ENCODE measurements around the gene GPR22. TPM values are rescaled to one million over a fixed set of nuclear protein-coding genes. Genes with fewer than 3 reads are reported as not detected.

Gene GPR22
- total RNA-seq, 4 donors from 2014 or later = 0.14 TPM; not detected in 3

DNA sequence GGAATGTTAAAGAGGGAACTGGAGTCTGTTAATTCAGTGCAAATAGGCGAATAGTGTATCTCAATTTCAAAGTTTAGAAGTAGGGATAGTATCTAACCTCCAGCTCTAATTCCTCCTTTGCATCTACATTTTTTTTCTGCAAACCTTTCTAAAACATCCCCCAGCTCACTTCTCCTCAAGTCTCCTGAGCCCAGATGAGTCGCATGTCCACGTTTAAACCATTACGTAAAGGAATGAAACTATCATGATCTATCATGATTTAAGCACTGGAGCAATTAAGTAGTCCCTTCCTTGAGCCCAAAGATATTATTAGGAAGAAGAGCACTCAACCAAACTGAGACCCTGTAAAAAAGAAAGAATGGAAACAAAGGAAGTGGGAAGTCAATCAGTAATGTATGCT lies 29.9 kb downstream of the GPR22 start:
- in situ Hi-C loops (cut with MboI; ENCODE audit: low pct_ligation_motif_present in 1 of 4, low pct_unique_long_range_greater_than_20kb in 1 of 4, low sequenced_read_pairs in 3 of 4) = no loop called here
- WGBS, 2 donors (ENCODE audit: low coverage in 1 of 2) = 89 to 95% methylated on average over 4 of the region's 4 CpGs
- H3K27ac ChIP-seq = no peak overlapping the region
- no peaks in the 10 kb centered on the region for H3K9me3 ChIP-seq
- intact Hi-C loops (cut with DNase I; ENCODE audit: low total_unique reads) = no loop called here
- H3K36me3 ChIP-seq = no peaks in the 10 kb centered on the region
- DNase-seq = no peak
- H3K27me3 ChIP-seq = no peaks in the 10 kb centered on the region
- no peak overlapping the region for H3K4me3 ChIP-seq
- TF ChIP-seq EP300 (IDR thresholded peaks at IDR 0.05; ENCODE audit: low read depth) (no peak), POLR2AphosphoS5 (IDR thresholded peaks at IDR 0.05) (no peak), POLR2A (IDR thresholded peaks at IDR 0.05) (no peak)
- TF ChIP-seq, protein P1, sequence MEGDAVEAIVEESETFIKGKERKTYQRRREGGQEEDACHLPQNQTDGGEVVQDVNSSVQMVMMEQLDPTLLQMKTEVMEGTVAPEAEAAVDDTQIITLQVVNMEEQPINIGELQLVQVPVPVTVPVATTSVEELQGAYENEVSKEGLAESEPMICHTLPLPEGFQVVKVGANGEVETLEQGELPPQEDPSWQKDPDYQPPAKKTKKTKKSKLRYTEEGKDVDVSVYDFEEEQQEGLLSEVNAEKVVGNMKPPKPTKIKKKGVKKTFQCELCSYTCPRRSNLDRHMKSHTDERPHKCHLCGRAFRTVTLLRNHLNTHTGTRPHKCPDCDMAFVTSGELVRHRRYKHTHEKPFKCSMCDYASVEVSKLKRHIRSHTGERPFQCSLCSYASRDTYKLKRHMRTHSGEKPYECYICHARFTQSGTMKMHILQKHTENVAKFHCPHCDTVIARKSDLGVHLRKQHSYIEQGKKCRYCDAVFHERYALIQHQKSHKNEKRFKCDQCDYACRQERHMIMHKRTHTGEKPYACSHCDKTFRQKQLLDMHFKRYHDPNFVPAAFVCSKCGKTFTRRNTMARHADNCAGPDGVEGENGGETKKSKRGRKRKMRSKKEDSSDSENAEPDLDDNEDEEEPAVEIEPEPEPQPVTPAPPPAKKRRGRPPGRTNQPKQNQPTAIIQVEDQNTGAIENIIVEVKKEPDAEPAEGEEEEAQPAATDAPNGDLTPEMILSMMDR (IDR thresholded peaks at IDR 0.05) = no peak
- peaks cover 0 to 4% (median 2%) of the 10 kb centered on the region in 4 donors for H3K4me1 ChIP-seq

DNA sequence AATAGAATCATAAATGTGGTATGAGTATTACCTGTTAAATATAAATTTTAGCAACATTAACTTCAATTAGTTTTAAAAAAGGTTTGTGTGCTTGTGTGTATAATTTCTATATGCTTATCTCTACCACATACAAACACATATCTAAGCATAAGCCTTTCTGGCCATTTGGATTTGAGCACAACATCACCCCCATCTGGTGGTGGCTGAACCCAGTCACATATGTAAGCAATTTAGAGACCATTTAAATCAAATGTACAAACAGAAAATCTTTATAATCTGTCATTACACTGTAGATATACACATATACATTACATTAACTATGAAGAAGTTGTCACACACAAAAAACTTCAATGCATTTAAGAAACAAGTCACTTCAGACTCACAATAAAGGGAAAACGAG lies 31.7 kb downstream of the GPR22 start:
- Histone ChIP-seq H3K9me3 (no peaks in the 10 kb centered on the region), H3K27ac (no peak overlapping the region), H3K27me3 (no peaks in the 10 kb centered on the region), H3K36me3 (no peaks in the 10 kb centered on the region), H3K4me1 (peaks cover 4 to 12% (median 9%) of the 10 kb centered on the region in 4 donors), H3K4me3 (no peak overlapping the region)
- no peak for TF ChIP-seq POLR2A (IDR thresholded peaks at IDR 0.05)
- TF ChIP-seq, protein P1 (IDR thresholded peaks at IDR 0.05) = peak in 4 of 5 experiments; percentile 26 to 44 (median 30)
- intact Hi-C loops (cut with DNase I; ENCODE audit: low total_unique reads) = no loop called here
- in situ Hi-C loops (cut with MboI; ENCODE audit: low pct_ligation_motif_present in 1 of 4, low pct_unique_long_range_greater_than_20kb in 1 of 4, low sequenced_read_pairs in 3 of 4) = no loop called here
- 91 to 95% methylated on average over 1 of the region's 1 CpG for WGBS, 2 donors (ENCODE audit: low coverage in 1 of 2)
- DNase-seq = peak; percentile 23

DNA sequence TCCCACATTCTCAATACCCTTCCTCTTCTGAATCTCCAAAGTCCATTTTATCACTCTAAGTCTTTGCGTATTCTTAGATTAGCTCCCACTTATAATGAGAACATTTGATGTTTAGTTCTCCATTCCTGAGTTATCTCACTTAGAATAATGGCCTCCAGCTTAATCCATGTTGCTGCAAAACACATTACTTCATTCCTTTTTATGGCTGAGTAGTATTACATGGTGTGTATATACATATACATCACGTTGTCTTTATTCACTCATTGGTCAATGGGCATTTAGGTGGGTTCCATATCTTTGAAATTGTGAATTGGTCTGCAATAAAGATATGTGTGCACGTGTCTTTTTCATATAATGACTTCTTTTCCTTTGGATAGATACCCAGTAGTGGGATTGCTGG lies 32.3 kb downstream of the GPR22 start:
- 76 to 87% methylated on average over 3 of the region's 3 CpGs for WGBS, 2 donors (ENCODE audit: low coverage in 1 of 2)
- no peaks in the 10 kb centered on the region for H3K36me3 ChIP-seq
- no peaks in the 10 kb centered on the region for H3K27me3 ChIP-seq
- peaks cover 5 to 18% (median 13%) of the 10 kb centered on the region in 4 donors for H3K4me1 ChIP-seq
- intact Hi-C loops (cut with DNase I; ENCODE audit: low total_unique reads) (no loop called here), in situ Hi-C loops (cut with MboI; ENCODE audit: low pct_ligation_motif_present in 1 of 4, low pct_unique_long_range_greater_than_20kb in 1 of 4, low sequenced_read_pairs in 3 of 4) (no loop called here)
- no peaks in the 10 kb centered on the region for H3K9me3 ChIP-seq
- TF ChIP-seq POLR2A (IDR thresholded peaks at IDR 0.05) = no peak
- TF ChIP-seq EP300 (IDR thresholded peaks at IDR 0.05; ENCODE audit: low read depth) = no peak
- TF ChIP-seq, protein P1 (IDR thresholded peaks at IDR 0.05) = no peak
- no peak for TF ChIP-seq POLR2AphosphoS5 (IDR thresholded peaks at IDR 0.05)
- no peak for DNase-seq
- H3K4me3 ChIP-seq = no peak overlapping the region
- H3K27ac ChIP-seq = no peak overlapping the region

DNA sequence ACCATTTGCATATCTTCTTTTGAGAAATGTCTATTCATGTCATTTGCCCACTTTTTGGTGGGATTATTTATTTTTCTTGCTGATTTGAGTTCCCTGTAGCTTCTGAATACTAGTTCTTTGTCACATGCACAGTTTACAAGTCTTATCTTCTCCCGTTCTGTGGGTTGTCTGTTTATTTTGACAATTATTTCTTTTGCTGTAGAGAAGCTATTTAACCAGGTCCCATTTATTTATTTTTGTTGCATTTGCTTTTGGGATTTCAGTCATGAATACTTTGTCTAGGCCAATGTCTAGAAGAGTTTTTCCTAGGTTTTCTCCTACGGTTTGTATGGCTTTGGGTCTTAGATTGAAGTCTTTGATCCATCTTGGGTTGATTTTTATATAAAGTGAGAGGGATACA lies 32.9 kb downstream of the GPR22 start:
- DNase-seq = no peak
- Histone ChIP-seq H3K4me3 (no peak overlapping the region), H3K27ac (no peak overlapping the region), H3K4me1 (peaks cover 5 to 18% (median 13%) of the 10 kb centered on the region in 4 donors), H3K27me3 (no peaks in the 10 kb centered on the region), H3K36me3 (no peaks in the 10 kb centered on the region), H3K9me3 (no peaks in the 10 kb centered on the region)
- WGBS, 2 donors (ENCODE audit: low coverage in 1 of 2) = 80 to 90% methylated on average over 2 of the region's 2 CpGs
- intact Hi-C loops (cut with DNase I; ENCODE audit: low total_unique reads) = no loop called here
- TF ChIP-seq EP300 (IDR thresholded peaks at IDR 0.05; ENCODE audit: low read depth) (no peak), POLR2A (IDR thresholded peaks at IDR 0.05) (no peak)
- TF ChIP-seq, protein P1 (IDR thresholded peaks at IDR 0.05) = no peak
- in situ Hi-C loops (cut with MboI; ENCODE audit: low pct_ligation_motif_present in 1 of 4, low pct_unique_long_range_greater_than_20kb in 1 of 4, low sequenced_read_pairs in 3 of 4) = no loop called here

Measured in transverse colon (tissue), 4 donors.